HL-60/S4 treated with phorbol 12-myristate 13-acetate at 8.2 ng/mL for 4 days and 3 days (cell line): ENCODE data around the gene THAP3.

Source experiments
- in situ Hi-C: fragments of 300-500 bp; cut with MboI; formaldehyde crosslinking; loops from 2 replicates; pipeline ENCODE4 v1.15.0; 2022; ENCODE audit warnings: low sequenced_read_pairs

The THAP3 gene

GRCh38 chr1:6603915-6604558 is 20.6 kb upstream of the THAP3 start:
- in situ Hi-C loops = no loop called here

GRCh38 chr1:6612641-6613360 is 11.9 kb upstream of the THAP3 start:
- in situ Hi-C loops = no loop called here

GRCh38 chr1:6613361-6614018 is 11.2 kb upstream of the THAP3 start, which contains the start of gene PHF13:
PHF13 (plus strand) TSS chr1:6613731; CDS start chr1:6614067, 336 bp downstream.
- in situ Hi-C loops = no loop called here

GRCh38 chr1:6614019-6614928 is 10.4 kb upstream of the THAP3 start:
- in situ Hi-C loops = no loop called here

GRCh38 chr1:6614929-6615785 is 9.5 kb upstream of the THAP3 start:
- in situ Hi-C loops = no loop called here

GRCh38 chr1:6619045-6619444 is 5.6 kb upstream of the THAP3 start:
- in situ Hi-C loops = no loop called here

- in situ Hi-C loops = no loop called here
Measured at GRCh38 chr1:6621429-6622391, 3.0 kb upstream of the THAP3 start.

GRCh38 chr1:6622396-6623152 is 2.1 kb upstream of the THAP3 start:
- in situ Hi-C loops = no loop called here

GRCh38 chr1:6623269-6623965 is 1.3 kb upstream of the THAP3 start:
- in situ Hi-C loops = no loop called here

- in situ Hi-C loops = no loop called here
Measured at GRCh38 chr1:6625584-6626149, 999 bp downstream of the THAP3 start.

- in situ Hi-C loops = no loop called here
Measured at GRCh38 chr1:6627031-6627430, 2.4 kb downstream of the THAP3 start.

- in situ Hi-C loops = no loop called here
Measured at GRCh38 chr1:6627841-6628545, 3.3 kb downstream of the THAP3 start.

- in situ Hi-C loops = no loop called here
Measured at GRCh38 chr1:6628971-6629479, 4.4 kb downstream of the THAP3 start.

GRCh38 chr1:6630027-6630426 is 5.4 kb downstream of the THAP3 start:
- in situ Hi-C loops = no loop called here

- in situ Hi-C loops = no loop called here
Measured at GRCh38 chr1:6631058-6631457, 6.4 kb downstream of the THAP3 start.
